HG02798 (cell line): Measurements from ENCODE around the gene CDH10.

Experiments used
- ATAC-seq: cut with Tn5 transposase; IDR thresholded peaks from one replicate; pipeline ENCODE4 v1.9.1; 2021; ENCODE audit warnings: mild to moderate bottlenecking; ENCODE audit not compliant: unreplicated experiment, poor library complexity

CDH10 gene

GRCh38 chr5:24492229-24492628 is 152.5 kb downstream of the CDH10 start:
- ATAC-seq = no peak

- ATAC-seq = no peak
Observed at GRCh38 chr5:24491490-24491889, 153.3 kb downstream of the CDH10 start.

- no peak for ATAC-seq
Observed at GRCh38 chr5:24487368-24488229, 157.2 kb downstream of the CDH10 start.

GRCh38 chr5:24480952-24481351 is 163.8 kb downstream of the CDH10 start:
- ATAC-seq = no peak

- ATAC-seq = no peak
Observed at GRCh38 chr5:24477958-24478357, 166.8 kb downstream of the CDH10 start.

- ATAC-seq = no peak
Observed at GRCh38 chr5:24475101-24475500, 169.7 kb downstream of the CDH10 start.

- ATAC-seq = no peak
Observed at GRCh38 chr5:24474685-24475084, 170.1 kb downstream of the CDH10 start.

- no peak for ATAC-seq
Observed at GRCh38 chr5:24472518-24472917, 172.3 kb downstream of the CDH10 start.

GRCh38 chr5:24444414-24444813 is 200.4 kb downstream of the CDH10 start:
- no peak for ATAC-seq

- no peak for ATAC-seq
Observed at GRCh38 chr5:24439465-24439864, 205.3 kb downstream of the CDH10 start.
